Esophagus mucosa (tissue), 1 donor: Measurements from ENCODE around the gene GATAD1. TPM values are rescaled to one million over a fixed set of nuclear protein-coding genes. Genes with fewer than 3 reads are reported as not detected.
"Not testable (repeated sequence)": the region's sequence is repeated elsewhere in the genome, so short reads cannot be mapped to it uniquely, and the experiment has no call there.

ENCODE experiments used
- ATAC-seq: fragments of 200-7000 bp; cut with Tn5 transposase; one replicate; pipeline ENCODE4 v1.9.1; 2020
- total RNA-seq: library from RNA; stranded (reverse); gene quantifications from one replicate; pipeline ENCODE4 v1.2.4, GENCODE V29; 2023
- donor health status: DM: yes; HTN: yes; CAD: no.

Gene GATAD1
- 13.1 TPM for total RNA-seq

- ATAC-seq = peak; percentile 97
These were observed at the start of gene GATAD1 for GRCh38 chr7:92447345-92448204. Gene GATAD1 (plus strand): TSS chr7:92447482. CDS start chr7:92447730, 248 bp downstream.

GRCh38 chr7:92397542-92397941, 49.7 kb upstream of the GATAD1 start:
- ATAC-seq = no peak

DNA sequence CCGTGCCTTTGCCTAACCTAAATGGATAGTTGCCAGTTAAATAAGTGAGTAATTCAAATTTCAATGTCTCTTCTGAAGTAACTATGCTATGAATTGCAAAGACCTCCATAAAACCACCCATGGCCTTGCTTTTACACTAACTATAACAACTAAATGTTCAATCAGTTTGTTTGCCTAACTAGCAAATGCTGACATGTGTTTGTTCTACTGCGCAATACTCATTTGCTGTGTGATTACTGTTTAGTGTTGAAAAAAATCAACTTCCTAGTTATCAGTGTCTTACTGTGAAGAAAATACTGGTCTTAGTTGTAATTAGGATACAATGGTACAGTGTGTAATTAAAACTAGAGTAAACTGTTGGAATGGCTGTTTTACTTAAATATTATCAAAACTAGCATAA, 47.3 kb upstream of the GATAD1 start:
- ATAC-seq = no peak

- peak; percentile 94 for ATAC-seq
These were observed 44.1 kb upstream of the GATAD1 start for GRCh38 chr7:92402920-92403759.

GRCh38 chr7:92403760-92404074, 43.6 kb upstream of the GATAD1 start:
- no peak for ATAC-seq

DNA sequence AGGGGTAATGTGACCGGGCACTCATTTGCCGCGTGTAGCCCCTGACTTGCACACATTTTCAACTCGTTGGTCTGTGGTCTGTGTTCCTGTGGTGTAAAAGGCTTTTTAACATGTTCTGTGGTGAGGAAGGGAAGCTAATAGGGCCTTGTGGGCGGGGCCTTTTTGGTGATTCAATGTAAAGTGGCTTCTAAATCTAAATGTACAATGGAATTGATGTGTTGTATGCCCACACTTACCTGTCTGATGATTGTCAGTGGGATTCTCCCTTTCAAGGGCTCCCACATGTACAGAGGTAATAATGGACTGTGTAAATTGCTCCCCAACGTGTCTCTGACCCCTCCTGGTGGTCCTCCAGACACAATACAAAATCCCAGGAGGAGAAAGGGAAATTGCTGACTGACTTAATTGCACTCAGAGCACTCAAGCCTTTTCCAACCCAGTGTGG, 43.1 kb upstream of the GATAD1 start:
- no peak for ATAC-seq

- ATAC-seq = no peak
These were observed 37.9 kb upstream of the GATAD1 start for GRCh38 chr7:92409357-92409756.

- ATAC-seq = not testable (repeated sequence)
These were observed 37.1 kb upstream of the GATAD1 start for GRCh38 chr7:92410162-92410561.

GRCh38 chr7:92412745-92413144, 34.5 kb upstream of the GATAD1 start:
- ATAC-seq = no peak

GRCh38 chr7:92413550-92413949, 33.7 kb upstream of the GATAD1 start:
- ATAC-seq = no peak

DNA sequence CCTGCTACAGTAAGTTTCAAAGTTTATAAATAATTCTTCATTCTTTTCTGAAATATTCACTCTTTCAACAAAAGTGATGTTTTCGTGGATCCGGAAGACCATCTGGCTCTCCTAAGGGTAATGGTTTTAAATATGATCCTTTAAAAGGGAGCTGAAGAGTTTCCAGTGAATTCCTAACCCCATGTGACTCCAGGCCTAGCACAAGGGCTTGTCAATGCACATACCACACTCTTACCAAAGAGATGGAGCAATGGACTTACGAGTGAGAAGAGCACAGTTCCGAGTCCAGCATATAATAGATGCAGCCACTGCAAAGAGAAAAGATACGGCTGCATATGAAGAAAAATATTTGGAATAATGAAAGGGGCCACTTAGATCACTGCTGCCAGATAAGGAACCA, 32.1 kb upstream of the GATAD1 start:
- no peak for ATAC-seq

GRCh38 chr7:92417913-92418312, 29.4 kb upstream of the GATAD1 start:
- ATAC-seq = no peak

DNA sequence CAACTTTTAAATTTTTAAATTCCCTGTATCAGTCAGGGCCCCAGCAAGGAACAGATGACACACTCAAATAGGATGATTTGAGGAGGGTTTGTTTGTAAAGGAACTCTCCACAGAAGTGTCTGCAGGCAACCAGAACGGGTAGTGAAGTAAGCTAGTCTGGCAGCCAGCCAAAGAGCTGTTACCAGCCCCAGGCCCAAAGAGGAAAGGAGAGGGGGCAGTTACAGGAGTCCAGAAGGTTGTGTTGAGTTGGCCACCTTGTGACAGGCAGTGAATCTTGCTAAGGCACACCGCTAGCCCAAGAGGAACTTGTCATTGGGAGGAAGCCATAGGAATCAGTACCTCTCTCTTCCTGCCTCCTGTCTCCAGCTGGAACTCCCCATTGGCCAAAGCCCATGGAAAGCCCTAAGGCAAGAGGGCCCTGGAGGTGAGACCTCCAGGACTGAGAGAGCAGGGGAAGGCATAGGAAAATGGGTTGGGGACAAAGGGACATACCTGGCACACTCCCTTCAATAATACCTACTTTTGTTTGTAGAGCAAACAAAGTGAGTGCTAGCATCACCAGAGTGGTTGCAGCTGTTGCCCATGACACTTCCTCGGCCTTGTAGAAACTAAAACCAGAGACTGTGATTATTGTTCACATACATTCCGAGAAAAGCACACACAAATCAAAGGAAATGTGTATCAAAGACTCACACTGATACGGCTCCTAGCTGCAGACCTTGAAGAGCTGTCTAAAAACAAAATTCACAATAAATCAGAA, 25.4 kb upstream of the GATAD1 start:
- ATAC-seq = no peak

DNA sequence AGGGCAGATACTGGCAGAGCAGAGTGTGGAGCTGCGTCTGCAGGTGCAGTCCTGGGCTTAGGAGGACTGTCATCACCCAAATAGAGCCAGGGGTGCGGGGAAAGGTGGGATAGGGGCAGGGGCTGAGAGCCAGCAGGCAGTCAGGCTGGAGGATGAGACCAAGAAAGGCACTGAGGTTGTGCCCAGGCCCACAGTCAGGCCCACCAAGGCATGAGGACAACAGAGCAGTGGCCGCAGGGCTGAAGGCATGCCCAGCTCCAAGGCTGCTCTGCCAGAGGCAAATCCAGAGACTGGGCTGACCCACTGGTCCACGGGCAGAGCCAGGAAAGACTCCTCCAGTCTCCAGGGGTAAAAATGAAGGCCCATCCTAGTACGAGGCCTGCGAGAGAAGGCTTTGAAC, 24.4 kb upstream of the GATAD1 start:
- ATAC-seq = no peak

- ATAC-seq = no peak
These were observed 23.6 kb upstream of the GATAD1 start for GRCh38 chr7:92423710-92424131.

GRCh38 chr7:92425311-92425947, 21.9 kb upstream of the GATAD1 start:
- no peak for ATAC-seq

DNA sequence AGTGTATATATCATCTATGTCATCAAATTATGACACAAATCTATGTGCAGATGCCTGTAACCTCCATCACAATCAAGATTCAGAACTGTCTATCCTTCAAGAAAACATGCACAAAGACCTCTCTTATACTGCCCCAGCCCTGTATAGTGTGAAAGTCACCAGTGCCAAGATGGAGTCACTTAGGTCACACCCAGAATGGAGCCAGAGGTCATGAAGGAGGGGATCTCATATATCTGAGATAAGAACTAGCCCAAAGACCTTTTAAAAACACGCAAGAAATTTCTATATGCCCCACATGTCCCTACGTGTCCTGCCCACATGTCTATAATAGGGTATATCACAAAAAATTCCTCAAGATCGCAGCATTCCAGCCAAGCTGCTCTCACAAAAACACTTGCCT, 20.1 kb upstream of the GATAD1 start:
- no peak for ATAC-seq

DNA sequence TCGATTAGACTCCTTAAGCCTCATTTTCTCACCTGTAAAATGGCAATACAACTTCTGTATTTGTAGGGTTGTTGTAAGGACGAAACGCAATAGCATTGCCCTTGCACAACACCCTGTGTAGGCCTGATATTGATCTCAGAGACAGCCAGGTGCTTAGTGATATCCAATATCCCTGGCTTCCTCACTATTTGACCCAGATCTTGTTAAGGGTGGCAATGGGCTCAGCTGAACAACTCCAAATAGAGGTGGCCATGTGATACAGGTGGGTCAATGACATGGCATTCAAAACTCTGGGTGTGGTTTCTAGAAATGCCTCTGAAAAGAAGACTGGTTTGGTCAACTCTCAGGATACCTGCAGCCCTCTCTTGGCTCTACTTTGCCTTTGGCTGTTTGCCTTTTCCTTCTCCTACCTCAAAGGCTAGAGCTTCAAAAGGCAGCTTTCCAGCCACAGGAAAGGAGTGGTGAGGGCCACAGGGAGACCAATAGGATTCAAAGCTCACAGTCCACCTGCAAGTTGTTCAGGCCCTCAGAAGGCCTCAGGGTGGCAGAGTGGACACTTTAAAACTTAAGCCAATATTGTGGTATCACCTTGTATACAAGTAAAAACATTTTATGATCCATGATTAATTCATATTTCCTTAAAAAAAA, 14.9 kb upstream of the GATAD1 start:
- ATAC-seq = no peak

GRCh38 chr7:92433019-92433418, 14.3 kb upstream of the GATAD1 start:
- ATAC-seq = no peak

GRCh38 chr7:92435542-92435941, 11.7 kb upstream of the GATAD1 start:
- no peak for ATAC-seq

DNA sequence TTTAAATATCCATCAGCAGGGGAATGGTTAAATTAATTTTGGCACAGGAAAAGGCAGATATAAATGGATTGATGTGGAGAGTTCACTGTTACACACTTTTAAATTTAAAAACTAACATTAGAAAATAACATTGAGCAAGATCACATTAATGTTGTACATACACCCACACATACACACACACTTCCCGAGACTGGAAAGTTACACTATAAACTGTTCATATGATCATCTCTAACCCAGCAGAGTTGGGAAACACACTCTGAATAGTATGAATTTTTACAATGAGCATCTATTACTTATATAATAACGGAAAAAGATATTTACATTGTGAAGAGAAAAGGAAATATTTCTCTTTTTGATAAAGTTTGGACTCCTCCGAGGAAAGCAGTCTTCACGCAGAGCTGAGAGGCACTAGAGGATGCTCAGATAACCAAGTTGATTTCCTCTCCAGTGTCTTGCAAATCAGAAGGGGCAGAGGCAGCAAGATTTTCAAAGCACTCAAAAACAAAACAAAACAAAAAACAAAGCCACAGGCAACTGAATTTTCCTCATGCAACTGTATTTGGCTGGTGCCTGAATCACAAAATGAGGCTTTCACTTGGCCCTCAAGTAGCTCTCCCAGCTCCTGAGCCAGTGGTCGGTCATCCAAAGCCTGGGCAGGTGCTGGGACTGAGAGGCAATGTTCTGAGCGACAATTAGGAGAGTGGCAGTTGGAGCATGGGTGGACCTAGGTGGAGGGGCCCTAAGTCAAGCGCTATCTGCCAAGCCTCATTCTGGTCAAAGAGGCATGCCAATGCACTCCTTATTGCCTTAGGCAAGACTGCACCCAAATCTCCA, 10.5 kb upstream of the GATAD1 start:
- ATAC-seq = no peak
